Adrenal gland (tissue), 12 donors: Measurements from ENCODE around the gene ACTL10. TPM values are rescaled to one million over a fixed set of nuclear protein-coding genes. Genes with fewer than 3 reads are reported as not detected.
A peak's percentile ranks its signal among the peaks of the same experiment; 100 is the strongest.

ENCODE experiments used
- DNase-seq, 7 donors: peaks; one replicate each; pipeline ENCODE4 v3.0.0-alpha.2; 2019 to 2020
- H3K27ac ChIP-seq, 5 donors: fragments of 200-600 bp; sonication (generic) in 4 of 5; 1 replicate in 3 of 5; 2 replicates in 2 of 5; pipeline versions ENCODE4 v1.5.1 to v1.8.0; 2016 to 2020; ENCODE audit warnings: mild to moderate bottlenecking in 1 of 5
- H3K27me3 ChIP-seq: fragments of 200-600 bp; 2 replicates; pipeline ENCODE4 v1.8.0; 2021
- H3K36me3 ChIP-seq, 2 donors: fragments of 200-600 bp; replicated peaks in 1 of 2; 1 replicate in 1 of 2; 2 replicates in 1 of 2; pipeline versions ENCODE4 v1.5.1 to v1.8.0; 2018 to 2022
- H3K4me1 ChIP-seq, 2 donors: fragments of 200-600 bp; replicated peaks in 1 of 2; 1 replicate in 1 of 2; 2 replicates in 1 of 2; pipeline versions ENCODE4 v1.5.1 to v1.8.0; 2018 to 2021
- H3K4me3 ChIP-seq, 4 donors: fragments of 200-600 bp; sonication (generic) in 3 of 4; one replicate each; pipeline ENCODE4 v1.5.1; 2016 to 2018
- H3K9me3 ChIP-seq, 3 donors: fragments of 200-600 bp; sonication (generic) in 1 of 3; replicated peaks in 1 of 3; 1 replicate in 2 of 3; 2 replicates in 1 of 3; pipeline versions ENCODE4 v1.5.1 to v1.8.0; 2016 to 2021
- CTCF ChIP-seq, 6 experiments: fragments of 450-650 bp in 4 of 6; fragments of 200-600 bp in 2 of 6; sonication (generic) in 1 of 6; IDR thresholded peaks; 1 replicate in 5 of 6; 2 replicates in 1 of 6; pipeline versions ENCODE4 v1.5.1 to v1.8.0; 2016 to 2021; ENCODE audit warnings: antibody characterized with exemption in 6 of 6, mild to moderate bottlenecking in 2 of 6, moderate library complexity in 1 of 6
- POLR2A ChIP-seq, 2 donors: fragments of 450-650 bp; IDR thresholded peaks; one replicate each; pipeline ENCODE4 v1.6.1; 2017; ENCODE audit warnings: antibody characterized with exemption in 2 of 2, mild to moderate bottlenecking in 2 of 2, moderate library complexity in 1 of 2
- WGBS, 4 donors: extraction: QIAGEN DNeasy Blood & Tissue Kit in 2 of 4; methylation state at CpG; one replicate each; pipeline versions ENCODE4 v1.1.5 to v1.1.7; 2013 to 2017; 5-methylcytosine and 5-hydroxymethylcytosine counted together
- intact Hi-C, 2 donors: fragments of 100-400 bp; cut with DNase I; formaldehyde crosslinking; loops; one replicate each; pipeline versions ENCODE4 v1.14.1 to v1.15.0; 2022 to 2023
- polyA plus RNA-seq, 3 donors: library from polyadenylated mRNA; stranded (reverse); fragments of 200-250 nt in 2 of 3; fragments of 350-450 nt in 1 of 3; fragmentation: Illumina TruSeq in 1 of 3; extraction: RNeasy Lipid Tissue Mini Kit (QIAGEN cat#74804) in 1 of 3; gene quantifications; one replicate each; pipeline ENCODE4 v1.2.3, GENCODE V29; 2013 to 2014
- total RNA-seq, 9 donors: library from RNA; depleted of rRNA in 4 of 9; stranded (reverse); fragments of >200 nt in 4 of 9; fragments of 120-200 nt in 1 of 9; fragmentation: NEBNext Ultra II Directional in 1 of 9; extraction: Animal tissue kit (Norgen Biotek cat#: 25700) in 1 of 9; gene quantifications; one replicate each; pipeline versions ENCODE4 v1.1.0 to v1.2.4, GENCODE V29; 2013 to 2023
- donor health status: healthy with polysubstance abuse.
- donor health status: Bipolar disorder and iron deficiency.
- donor health status: DM: yes; HTN: yes; CAD: no.
- donor health status: DM: no; HTN: no; CAD: no.
- donor health status: DM: no; HTN: no; CAD: no.
- donor health status: DM: yes; HTN: yes; CAD: no.

ACTL10 gene
- total and polyA plus RNA-seq, 12 donors = 0.18 to 3.1 (median 0.58) TPM

- no peak overlapping the region for H3K4me3 ChIP-seq
- intact Hi-C loops = no loop called here
Measured at GRCh38 chr20:33653218-33653899, 13.4 kb upstream of the ACTL10 start.

DNA sequence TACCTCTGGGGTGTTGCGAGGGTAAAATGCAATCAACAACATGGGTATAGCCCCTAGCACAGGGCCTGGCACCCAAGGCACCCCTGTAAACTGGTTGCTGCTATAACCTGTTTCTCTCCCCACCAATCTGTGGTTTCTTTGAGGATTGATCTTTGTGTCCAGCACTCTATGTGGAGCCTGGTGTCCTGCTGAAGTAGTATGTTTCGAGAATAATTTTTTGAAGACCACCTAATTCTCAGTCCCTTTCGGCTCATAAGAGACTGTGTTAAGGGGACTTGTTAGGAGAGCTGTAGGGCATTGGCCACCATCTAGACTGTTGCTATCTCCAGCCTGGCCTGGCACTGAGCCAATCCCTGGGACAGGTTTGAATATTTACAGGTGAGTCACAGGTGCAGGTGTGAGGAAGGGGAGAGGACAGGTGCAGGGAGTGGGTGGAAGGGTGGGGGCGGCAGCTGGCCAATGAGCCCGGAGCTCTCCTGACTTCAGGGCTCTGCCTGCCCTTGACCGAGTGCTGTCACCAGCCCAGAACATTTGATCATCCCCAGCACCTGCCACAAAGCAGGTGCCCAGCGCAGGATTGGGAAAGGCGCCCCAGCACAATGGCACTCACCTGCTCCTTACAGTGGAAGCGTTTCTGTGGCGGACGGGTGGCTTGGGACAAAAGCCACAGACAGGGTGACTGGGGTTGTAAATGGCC, 12.7 kb upstream of the ACTL10 start:
- Histone ChIP-seq H3K27ac (no peak overlapping the region), H3K36me3 (peaks cover 0 to 22% of the 10 kb centered on the region in 2 donors), H3K9me3 (no peaks in the 10 kb centered on the region), H3K4me1 (peaks cover 0 to 14% of the 10 kb centered on the region in 2 donors), H3K4me3 (no peak overlapping the region), H3K27me3 (no peaks in the 10 kb centered on the region)
- 61 to 71% (median 64%) methylated on average over 9 to 11 of the region's 11 CpGs for WGBS, 4 donors
- no peak for TF ChIP-seq POLR2A (IDR thresholded peaks at IDR 0.05)
- no peak for TF ChIP-seq CTCF (IDR thresholded peaks at IDR 0.05)
- DNase-seq = peak in 5 of 7 donors; percentile 42 to 83 (median 58)
- intact Hi-C loops = no loop called here

More at GRCh38 chr20:33653218-33653899, 13.4 kb upstream of the ACTL10 start:
- 31 to 44% (median 40%) methylated on average over 12 to 16 of the region's 16 CpGs for WGBS, 4 donors
- peak; percentile 58 to 85 (median 80) for TF ChIP-seq CTCF (IDR thresholded peaks at IDR 0.05)
- no peak for TF ChIP-seq POLR2A (IDR thresholded peaks at IDR 0.05)
- Histone ChIP-seq H3K27me3 (no peaks in the 10 kb centered on the region), H3K27ac (no peak overlapping the region), H3K9me3 (no peaks in the 10 kb centered on the region), H3K36me3 (peaks cover 0 to 15% of the 10 kb centered on the region in 2 donors), H3K4me1 (peaks cover 0 to 14% of the 10 kb centered on the region in 2 donors)
- peak; percentile 60 to 86 (median 68) for DNase-seq

DNA sequence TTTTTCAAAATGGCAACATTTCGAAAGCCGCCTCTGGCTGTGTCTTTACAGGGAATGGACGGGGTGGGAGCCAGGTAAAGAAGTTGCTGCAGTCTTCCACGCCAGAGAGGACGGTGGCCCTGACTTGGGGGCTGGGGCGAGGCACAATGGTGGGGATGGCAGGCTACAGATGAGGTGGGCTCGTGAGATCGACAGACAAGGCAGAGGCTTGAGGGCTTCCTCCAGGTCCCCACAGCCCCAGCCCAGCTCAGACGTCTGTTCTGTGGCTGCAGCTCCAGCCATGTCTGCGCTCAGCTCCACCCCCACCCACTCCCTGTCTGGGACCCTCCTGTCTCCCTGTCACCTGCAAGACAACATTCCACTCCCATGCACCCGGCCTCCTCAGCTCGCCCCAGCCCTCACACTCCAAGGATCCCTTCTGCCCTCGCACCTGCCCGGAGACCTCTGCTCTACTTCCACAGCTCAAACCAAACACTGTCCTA, 12.0 kb upstream of the ACTL10 start:
- Histone ChIP-seq H3K9me3 (no peaks in the 10 kb centered on the region), H3K27me3 (no peaks in the 10 kb centered on the region), H3K4me1 (peaks cover 0 to 14% of the 10 kb centered on the region in 2 donors), H3K27ac (no peak overlapping the region), H3K4me3 (no peak overlapping the region), H3K36me3 (peaks cover 0 to 29% of the 10 kb centered on the region in 2 donors)
- intact Hi-C loops = no loop called here
- WGBS, 4 donors = 50 to 61% (median 56%) methylated on average over 13 to 14 of the region's 14 CpGs
- TF ChIP-seq CTCF (IDR thresholded peaks at IDR 0.05) = no peak
- DNase-seq = peak in 2 of 7 donors; percentile 35 to 54

DNA sequence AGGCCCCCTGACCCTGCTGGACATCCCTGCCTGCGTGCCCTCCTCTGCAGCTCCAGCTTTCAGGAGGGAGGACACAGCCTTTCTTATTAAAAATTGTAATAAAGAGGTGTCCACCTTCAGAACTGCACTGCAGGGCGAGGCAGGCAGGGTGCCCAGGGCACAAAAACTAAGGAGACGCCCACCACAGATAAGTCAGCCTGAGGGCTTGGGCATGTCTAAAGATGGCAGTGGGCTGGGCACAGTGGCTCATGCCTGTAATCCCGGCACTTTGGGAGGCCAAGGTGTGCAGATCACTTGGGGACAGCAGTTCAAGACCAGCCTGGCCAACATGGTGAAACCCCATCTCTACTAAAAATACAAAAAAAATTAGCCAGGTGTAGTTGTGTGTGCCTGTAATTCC, 11.6 kb upstream of the ACTL10 start:
- peaks cover 0 to 33% of the 10 kb centered on the region in 2 donors for H3K36me3 ChIP-seq
- H3K27me3 ChIP-seq = no peaks in the 10 kb centered on the region
- DNase-seq = peak in 3 of 7 donors; percentile 24 to 54 (median 26)
- intact Hi-C loops = no loop called here
- TF ChIP-seq POLR2A (IDR thresholded peaks at IDR 0.05) = no peak
- TF ChIP-seq CTCF (IDR thresholded peaks at IDR 0.05) = no peak
- no peak overlapping the region for H3K27ac ChIP-seq
- no peak overlapping the region for H3K4me3 ChIP-seq
- 53 to 70% (median 62%) methylated on average over 3 to 4 of the region's 4 CpGs for WGBS, 4 donors
- no peaks in the 10 kb centered on the region for H3K9me3 ChIP-seq
- peaks cover 0 to 14% of the 10 kb centered on the region in 2 donors for H3K4me1 ChIP-seq
